Type B pancreatic cell (in vitro differentiated cells): ENCODE results near the gene PMS2. TPM values are rescaled to one million over a fixed set of nuclear protein-coding genes. Genes with fewer than 3 reads are reported as not detected.
"Not testable (repeated sequence)": the region's sequence is repeated elsewhere in the genome, so short reads cannot be mapped to it uniquely, and the experiment has no call there.

Experiments used
- DNase-seq: peaks from one replicate; pipeline ENCODE4 v3.0.0; 2021; ENCODE audit warnings: mixed read lengths; ENCODE audit not compliant: unreplicated experiment; ENCODE audit errors: extremely low spot score
- H3K27ac Mint-ChIP-seq: 2 replicates; pipeline ENCODE4 v1.8.0; 2021; ENCODE audit warnings: mild to moderate bottlenecking, mixed read lengths
- H3K27me3 Mint-ChIP-seq: 2 replicates; pipeline ENCODE4 v1.8.0; 2021; ENCODE audit warnings: mixed read lengths
- H3K36me3 Mint-ChIP-seq: 2 replicates; pipeline ENCODE4 v1.8.0; 2021; ENCODE audit warnings: mixed read lengths
- H3K4me1 Mint-ChIP-seq: one replicate; pipeline ENCODE4 v1.8.0; 2021; ENCODE audit warnings: mixed read lengths; ENCODE audit not compliant: unreplicated experiment
- H3K4me3 Mint-ChIP-seq: 2 replicates; pipeline ENCODE4 v1.8.0; 2021; ENCODE audit warnings: mild to moderate bottlenecking, mixed read lengths
- H3K9me3 Mint-ChIP-seq: 2 replicates; pipeline ENCODE4 v1.8.0; 2021; ENCODE audit warnings: mixed read lengths
- total RNA-seq: library from RNA; stranded (reverse); gene quantifications from 2 replicates; pipeline ENCODE4 v1.2.1, GENCODE V29; 2021; ENCODE audit warnings: low replicate concordance

PMS2 gene
- total RNA-seq, 1 donor from 2014 or later = 20.6 TPM

DNA sequence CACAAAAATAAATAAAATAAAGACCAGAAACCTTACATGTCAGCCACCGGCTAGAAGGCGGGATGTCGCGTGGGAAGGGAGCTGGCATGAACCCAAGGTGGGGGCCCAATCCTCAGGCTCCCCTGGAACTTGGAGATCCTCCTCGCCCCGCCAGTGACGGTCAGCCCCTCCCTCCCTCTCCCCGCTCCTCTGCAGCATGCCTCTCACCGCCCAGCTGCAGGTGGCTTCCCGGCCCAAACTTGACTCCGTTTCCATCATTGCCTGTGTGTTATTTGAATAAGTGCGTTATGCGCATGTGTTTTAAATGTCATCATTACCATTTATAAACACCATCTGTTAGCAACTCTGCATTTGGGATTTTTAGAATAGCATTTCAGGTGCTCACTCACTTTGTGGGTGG is 45.6 kb downstream of the PMS2 start:
- H3K27ac Mint-ChIP-seq, H3K9me3 Mint-ChIP-seq, DNase-seq: not testable (repeated sequence)

GRCh38 chr7:5934945-5935450 is 73.9 kb downstream of the PMS2 start:
- H3K9me3 Mint-ChIP-seq, H3K27me3 Mint-ChIP-seq, H3K36me3 Mint-ChIP-seq, H3K4me1 Mint-ChIP-seq, DNase-seq, H3K27ac Mint-ChIP-seq, H3K4me3 Mint-ChIP-seq: not testable (repeated sequence)

More for the DNA sequence above, 45.6 kb downstream of the PMS2 start:
- H3K4me3 Mint-ChIP-seq, H3K4me1 Mint-ChIP-seq, H3K27me3 Mint-ChIP-seq, H3K36me3 Mint-ChIP-seq: not testable (repeated sequence)

DNA sequence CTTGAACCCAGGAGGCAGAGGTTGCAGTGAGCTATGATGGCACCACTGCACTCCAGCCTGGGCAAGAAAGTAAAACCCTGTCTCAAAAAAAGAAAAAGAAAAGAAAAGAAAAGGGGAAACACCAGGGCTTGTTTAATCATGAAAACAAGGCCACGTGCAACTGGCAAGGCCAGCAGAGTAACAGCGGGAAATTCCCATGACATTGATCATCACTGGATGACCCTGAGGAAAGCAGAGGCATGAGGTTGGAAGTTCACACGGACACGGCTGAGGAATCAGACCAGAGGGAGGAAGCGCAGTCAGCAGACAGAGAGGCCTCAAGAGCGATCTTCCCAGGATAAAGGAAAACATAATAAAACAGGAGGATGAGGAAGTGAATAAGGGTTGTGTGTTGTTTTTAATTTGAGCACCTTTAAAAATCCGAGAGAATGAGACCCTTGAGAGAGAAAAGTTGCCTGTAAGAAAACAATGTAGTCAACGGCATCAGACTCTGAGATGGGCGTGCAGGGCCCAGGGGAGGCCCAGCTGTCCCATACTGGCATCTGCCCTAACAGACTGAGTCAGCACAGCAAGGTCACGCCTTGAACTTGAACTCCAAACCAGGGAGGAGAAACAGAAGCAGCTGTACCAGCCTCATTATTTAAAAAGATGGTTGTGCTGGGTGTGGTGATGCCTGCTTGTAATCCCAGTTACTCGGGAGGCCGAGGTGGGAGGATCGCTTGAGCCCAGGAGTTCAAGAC is 76.8 kb downstream of the PMS2 start:
- not testable (repeated sequence) for H3K27me3 Mint-ChIP-seq, H3K36me3 Mint-ChIP-seq, H3K27ac Mint-ChIP-seq, H3K9me3 Mint-ChIP-seq, H3K4me3 Mint-ChIP-seq, DNase-seq, H3K4me1 Mint-ChIP-seq

- H3K27ac Mint-ChIP-seq, H3K9me3 Mint-ChIP-seq, DNase-seq, H3K36me3 Mint-ChIP-seq, H3K4me1 Mint-ChIP-seq, H3K4me3 Mint-ChIP-seq, H3K27me3 Mint-ChIP-seq: not testable (repeated sequence)
These were observed 77.6 kb downstream of the PMS2 start for GRCh38 chr7:5931250-5931649.

GRCh38 chr7:5930290-5930689 is 78.6 kb downstream of the PMS2 start:
- H3K36me3 Mint-ChIP-seq, H3K27me3 Mint-ChIP-seq, H3K27ac Mint-ChIP-seq, H3K4me3 Mint-ChIP-seq, DNase-seq, H3K4me1 Mint-ChIP-seq, H3K9me3 Mint-ChIP-seq: not testable (repeated sequence)

DNA sequence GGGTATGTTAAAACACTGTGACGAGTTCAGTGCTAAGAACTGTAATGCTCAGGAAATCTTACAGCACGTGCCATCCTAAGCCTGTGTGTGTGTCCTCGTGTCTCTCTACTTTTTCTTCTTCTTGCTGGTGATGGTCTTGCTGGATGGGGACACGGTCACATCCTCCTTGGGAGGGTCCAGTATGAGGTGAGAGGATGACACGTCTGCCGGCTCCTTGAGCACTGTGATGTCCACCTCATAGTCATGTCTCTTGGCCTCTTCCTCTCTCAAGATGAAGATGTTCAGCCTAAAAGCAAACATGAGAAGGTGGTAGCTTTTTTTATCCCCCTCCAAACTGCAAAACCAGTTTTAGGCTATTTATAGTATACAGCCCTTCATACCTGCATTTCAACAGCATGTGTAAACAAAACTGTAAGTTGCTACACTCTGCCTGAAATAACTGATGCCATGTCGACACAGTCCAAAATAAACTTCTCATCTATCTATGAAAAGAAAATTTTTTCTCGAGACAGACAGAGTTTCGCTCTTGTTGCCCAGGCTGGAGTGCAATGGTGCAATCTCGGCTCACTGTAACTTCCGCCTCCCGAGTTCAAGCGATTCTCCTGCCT is 82.5 kb downstream of the PMS2 start:
- H3K27ac Mint-ChIP-seq, H3K36me3 Mint-ChIP-seq, H3K9me3 Mint-ChIP-seq, DNase-seq, H3K4me1 Mint-ChIP-seq, H3K4me3 Mint-ChIP-seq, H3K27me3 Mint-ChIP-seq: not testable (repeated sequence)

- H3K27me3 Mint-ChIP-seq, H3K4me3 Mint-ChIP-seq, H3K27ac Mint-ChIP-seq, H3K9me3 Mint-ChIP-seq, DNase-seq, H3K36me3 Mint-ChIP-seq, H3K4me1 Mint-ChIP-seq: not testable (repeated sequence)
These were observed 84.2 kb downstream of the PMS2 start for GRCh38 chr7:5924630-5925029.

DNA sequence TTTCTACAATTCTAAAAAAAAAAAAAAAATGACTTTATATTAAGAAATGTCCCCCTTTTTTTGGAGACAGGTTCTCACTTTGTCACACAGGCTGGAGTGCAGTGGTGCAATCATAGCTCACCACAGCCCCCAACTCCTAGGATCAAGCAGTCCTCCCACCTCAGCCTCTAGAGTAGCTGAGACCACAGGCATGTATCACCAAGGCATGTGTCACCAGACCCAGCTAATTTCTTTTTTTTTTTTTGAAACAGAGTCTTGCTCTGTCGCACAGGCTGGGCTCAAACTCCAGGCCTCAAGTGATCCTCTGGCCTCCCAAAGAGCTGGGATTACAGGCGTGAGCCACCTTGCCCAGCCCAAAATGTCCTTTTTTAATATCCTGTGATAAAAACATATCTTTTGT is 84.7 kb downstream of the PMS2 start:
- H3K4me3 Mint-ChIP-seq, H3K9me3 Mint-ChIP-seq: not testable (repeated sequence)

More for the DNA sequence above, 84.7 kb downstream of the PMS2 start:
- not testable (repeated sequence) for H3K36me3 Mint-ChIP-seq, DNase-seq, H3K4me1 Mint-ChIP-seq, H3K27me3 Mint-ChIP-seq, H3K27ac Mint-ChIP-seq

Other genes starting within 250 kb of the PMS2 start
- gene RNF216, start 227.4 kb downstream of the PMS2 start, total RNA-seq = 26.9 and 35.8 TPM in 2 replicates
- not detected in 2 replicates for gene OCM, start 128.3 kb downstream of the PMS2 start, total RNA-seq
- 78.3 and 82.6 TPM in 2 replicates for gene CCZ1, start 110.3 kb downstream of the PMS2 start, total RNA-seq
- 0.36 and 0.85 TPM in 2 replicates for gene RSPH10B, start 38.4 kb downstream of the PMS2 start, total RNA-seq
- gene AIMP2, start 223 bp upstream of the PMS2 start, total RNA-seq = 40.2 and 40.5 TPM in 2 replicates
- 0.31 TPM in 1 of 2 replicates, not detected in the other for gene ANKRD61, start 22.3 kb upstream of the PMS2 start, total RNA-seq
- gene EIF2AK1, start 50.1 kb upstream of the PMS2 start, total RNA-seq = 107 and 118 TPM in 2 replicates
- 17.0 and 19.7 TPM in 2 replicates for gene USP42, start 95.9 kb upstream of the PMS2 start, total RNA-seq